Stomach (tissue), 4 donors: ENCODE results near the gene TENM4.

ENCODE experiments used
- CTCF ChIP-seq, 7 experiments: fragments of 450-650 bp in 4 of 7; fragments of 200-600 bp in 3 of 7; sonication (generic) in 3 of 7; IDR thresholded peaks; one replicate each; pipeline ENCODE4 v1.5.1; 2016 to 2019; ENCODE audit warnings: antibody characterized with exemption in 7 of 7, control low read depth in 2 of 7, mild to moderate bottlenecking in 1 of 7
- EP300 ChIP-seq: sonication (generic); formaldehyde crosslinking; IDR thresholded peaks from one replicate; pipeline ENCODE4 v1.6.1; 2017; ENCODE audit warnings: antibody characterized with exemption
- POLR2AphosphoS5 ChIP-seq, 3 donors: sonication (generic); formaldehyde crosslinking; IDR thresholded peaks; one replicate each; pipeline ENCODE4 v1.6.1; 2016; ENCODE audit warnings: antibody characterized with exemption in 3 of 3

DNA sequence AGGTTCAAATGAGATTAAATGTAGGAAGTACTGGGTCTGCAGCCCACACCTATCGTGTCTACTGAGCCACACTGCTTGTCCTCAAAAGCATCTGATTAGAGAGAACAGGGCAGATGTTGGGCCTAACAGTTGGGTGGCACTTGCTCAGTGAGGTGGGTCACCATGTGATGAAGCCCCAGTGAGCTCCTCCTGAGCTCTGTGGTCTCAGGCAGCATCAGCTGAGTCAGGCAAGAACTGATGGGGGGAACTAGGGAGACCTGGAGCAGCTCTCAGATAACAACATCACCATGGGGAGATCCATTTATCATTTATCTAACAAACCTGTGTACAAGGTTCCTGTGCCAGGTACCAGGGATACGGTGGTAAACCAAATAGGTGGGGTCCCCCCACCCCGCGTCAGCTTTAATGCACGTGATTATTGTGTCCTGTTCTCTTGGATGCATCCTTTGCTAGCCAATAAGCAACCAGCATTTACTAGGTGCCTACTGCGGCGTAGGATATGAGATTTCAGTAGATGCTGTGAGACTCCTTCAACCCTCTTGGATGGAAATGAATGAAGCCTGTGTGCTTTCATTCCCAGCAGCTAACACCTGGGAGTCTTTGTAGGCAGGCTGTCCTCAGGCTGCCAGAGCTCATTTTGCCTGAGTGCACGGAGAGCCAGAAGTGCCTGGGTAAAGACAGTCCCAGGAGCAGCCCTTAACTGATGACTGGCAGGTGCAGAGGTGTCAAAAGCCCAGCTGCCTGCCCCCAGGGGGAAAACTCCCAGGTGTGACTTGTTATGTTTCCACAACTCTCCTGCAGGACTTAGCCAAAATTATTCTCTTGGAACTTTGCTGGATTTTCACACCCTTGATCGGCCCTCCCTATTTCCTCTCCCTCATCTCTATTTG lies 792.6 kb downstream of the TENM4 start:
- TF ChIP-seq CTCF (IDR thresholded peaks at IDR 0.05) (no peak), EP300 (no peak), POLR2AphosphoS5 (IDR thresholded peaks at IDR 0.05) (no peak)
